ENCODE results near the gene RNF181. TPM values are rescaled to one million over a fixed set of nuclear protein-coding genes. Genes with fewer than 3 reads are reported as not detected.
"Not testable (repeated sequence)": the region's sequence is repeated elsewhere in the genome, so short reads cannot be mapped to it uniquely, and the experiment has no call there.

RNF181 gene
- total RNA-seq, 1 donor from 2014 or later, result 104 TPM

- DNase-seq, result no peak
- no peaks in the 10 kb centered on the region for H3K27me3 Mint-ChIP-seq
- no peak for ATAC-seq (ENCODE audit: low read depth)
- intact Hi-C loops (cut with micrococcal nuclease), result loop anchor here (5.0 kb wide), 1 partner anchor 583 kb away; the partner anchor contains the start of genes IMMT and MRPL35
- ChIA-PET CTCF (no interaction called here), POLR2A (interaction anchor here (0.6 to 3.3 kb wide), 4 partner anchors 12 to 601 kb away, joined by 3 to 28 read pairs (median 6); partner anchors contain the start of genes MAT2A and TMEM150A)
- H3K36me3 Mint-ChIP-seq (ENCODE audit: low read depth), result peaks cover 23% of the 10 kb centered on the region
- H3K4me3 Mint-ChIP-seq, result no peak overlapping the region
- no peak overlapping the region for H3K27ac Mint-ChIP-seq
- H3K9me3 Mint-ChIP-seq, result no peaks in the 10 kb centered on the region
- H3K4me1 Mint-ChIP-seq, result peaks cover 45% of the 10 kb centered on the region
- TF ChIP-seq CTCF (IDR thresholded peaks at IDR 0.05), result no peak
Observed at GRCh38 chr2:85613717-85614515, 18.4 kb downstream of the RNF181 start.

GRCh38 chr2:85614757-85615156, 19.2 kb downstream of the RNF181 start:
- not testable (repeated sequence) for H3K4me3 Mint-ChIP-seq; H3K27me3 Mint-ChIP-seq; H3K9me3 Mint-ChIP-seq; DNase-seq; ATAC-seq (ENCODE audit: low read depth)
- Mint-ChIP-seq H3K27ac (peak overlapping the region; percentile 30), H3K36me3 (ENCODE audit: low read depth) (peaks cover 25% of the 10 kb centered on the region), H3K4me1 (peaks cover 46% of the 10 kb centered on the region)
- intact Hi-C loops (cut with micrococcal nuclease), result loop anchor here (5.0 kb wide), 4 partner anchors 287 to 828 kb away; partner anchors contain the start of genes IMMT, KDM3A, MRPL35 and POLR1A
- CTCF ChIA-PET, result interaction anchor here (1.3 kb wide), 1 partner anchor 8 kb away, joined by 3 read pairs; no protein-coding TSS in a partner anchor
- POLR2A ChIA-PET, result interaction anchor here (0.6 to 1.9 kb wide), 4 partner anchors 12 to 600 kb away, joined by 3 to 15 read pairs (median 5); partner anchors contain the start of gene TMEM150A

GRCh38 chr2:85615413-85615728, 19.8 kb downstream of the RNF181 start:
- Mint-ChIP-seq H3K9me3 (no peaks in the 10 kb centered on the region), H3K36me3 (ENCODE audit: low read depth) (peaks cover 21% of the 10 kb centered on the region), H3K27ac (peak overlapping the region; percentile 92), H3K4me3 (peak overlapping the region; percentile 96), H3K27me3 (no peaks in the 10 kb centered on the region), H3K4me1 (peaks cover 41% of the 10 kb centered on the region)
- POLR2A ChIA-PET, result interaction anchor here (0.6 to 1.9 kb wide), 9 partner anchors 8 to 287 kb away, joined by 3 to 15 read pairs (median 4); partner anchors contain the start of genes GGCX, MAT2A, RNF181 and TMEM150A
- no peak for TF ChIP-seq CTCF (IDR thresholded peaks at IDR 0.05)
- ATAC-seq (ENCODE audit: low read depth) (no peak), DNase-seq (no peak)
- CTCF ChIA-PET, result interaction anchor here (1.3 kb wide), 1 partner anchor 9 kb away, joined by 3 read pairs; no protein-coding TSS in a partner anchor
- intact Hi-C loops (cut with micrococcal nuclease), result loop anchor here (5.0 kb wide), 3 partner anchors 288 to 827 kb away; partner anchors contain the start of genes KDM3A, POLR1A, PTCD3 and TGOLN2

GRCh38 chr2:85617723-85618122, 22.2 kb downstream of the RNF181 start:
- H3K27me3 Mint-ChIP-seq; ATAC-seq (ENCODE audit: low read depth); CTCF ChIA-PET; H3K27ac Mint-ChIP-seq; DNase-seq; H3K9me3 Mint-ChIP-seq: not testable (repeated sequence)
- POLR2A ChIA-PET, result interaction anchor here (0.6 to 2.0 kb wide), 3 partner anchors 29 to 199 kb away, joined by 3 to 6 read pairs (median 5); partner anchors contain the start of genes MAT2A and SH2D6
- peak overlapping the region; percentile 96 for H3K4me3 Mint-ChIP-seq
- H3K4me1 Mint-ChIP-seq, result peaks cover 30% of the 10 kb centered on the region
- peaks cover 30% of the 10 kb centered on the region for H3K36me3 Mint-ChIP-seq (ENCODE audit: low read depth)
- intact Hi-C loops (cut with micrococcal nuclease), result loop anchor here (2.0 to 5.0 kb wide), 6 partner anchors 41 to 825 kb away; partner anchors contain the start of genes KDM3A, MAT2A, POLR1A and PTCD3

GRCh38 chr2:85619617-85620016, 24.1 kb downstream of the RNF181 start:
- Mint-ChIP-seq H3K9me3 (no peaks in the 10 kb centered on the region), H3K4me1 (peaks cover 29% of the 10 kb centered on the region), H3K27me3 (no peaks in the 10 kb centered on the region), H3K36me3 (ENCODE audit: low read depth) (peaks cover 47% of the 10 kb centered on the region), H3K4me3 (no peak overlapping the region), H3K27ac (no peak overlapping the region)
- intact Hi-C loops (cut with micrococcal nuclease), result loop anchor here (5.0 kb wide), 3 partner anchors 292 to 823 kb away; partner anchors contain the start of genes KDM3A, POLR1A, PTCD3 and TGOLN2
- no peak for ATAC-seq (ENCODE audit: low read depth)
- no peak for DNase-seq
- TF ChIP-seq CTCF (IDR thresholded peaks at IDR 0.05), result no peak
- CTCF ChIA-PET, result interaction anchor here (5.3 kb wide), 1 partner anchor 17 kb away, joined by 26 read pairs; no protein-coding TSS in a partner anchor
- POLR2A ChIA-PET, result interaction anchor here (0.7 kb wide), 2 partner anchors 13 to 28 kb away, joined by 5 to 8 read pairs; no protein-coding TSS in a partner anchor
